Activated T-helper 9 cell treated with anti-CD3 and anti-CD28 coated beads, Interleukin-2, amount 50 U/mL, for 16 hours (primary cell): ENCODE results near the gene DYNC1I1.

ENCODE experiments used
- DNase-seq: peaks from one replicate; pipeline ENCODE4 v3.0.0-alpha.2; 2020; ENCODE audit warnings: low read depth

DYNC1I1 gene

DNA sequence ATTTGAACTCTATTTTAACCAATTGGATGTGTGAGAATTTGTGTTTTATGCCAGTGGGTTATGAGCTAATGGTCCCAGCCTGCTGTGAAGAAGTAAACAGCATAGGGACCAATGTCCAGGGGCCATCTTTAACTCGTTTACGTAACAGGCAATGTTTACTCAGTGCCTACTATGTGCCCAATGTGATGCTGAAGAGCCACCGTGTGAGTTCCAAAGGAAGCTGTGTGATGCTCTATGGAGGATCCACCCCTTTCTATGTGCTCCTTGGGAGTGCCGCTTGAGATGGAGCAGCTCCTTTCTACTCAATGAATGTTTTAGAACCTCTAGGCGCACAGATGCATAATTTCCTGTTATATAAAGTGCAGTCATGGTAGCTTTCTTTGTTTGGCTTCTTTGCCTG, 21.3 kb downstream of the DYNC1I1 start:
- no peak for DNase-seq

DNA sequence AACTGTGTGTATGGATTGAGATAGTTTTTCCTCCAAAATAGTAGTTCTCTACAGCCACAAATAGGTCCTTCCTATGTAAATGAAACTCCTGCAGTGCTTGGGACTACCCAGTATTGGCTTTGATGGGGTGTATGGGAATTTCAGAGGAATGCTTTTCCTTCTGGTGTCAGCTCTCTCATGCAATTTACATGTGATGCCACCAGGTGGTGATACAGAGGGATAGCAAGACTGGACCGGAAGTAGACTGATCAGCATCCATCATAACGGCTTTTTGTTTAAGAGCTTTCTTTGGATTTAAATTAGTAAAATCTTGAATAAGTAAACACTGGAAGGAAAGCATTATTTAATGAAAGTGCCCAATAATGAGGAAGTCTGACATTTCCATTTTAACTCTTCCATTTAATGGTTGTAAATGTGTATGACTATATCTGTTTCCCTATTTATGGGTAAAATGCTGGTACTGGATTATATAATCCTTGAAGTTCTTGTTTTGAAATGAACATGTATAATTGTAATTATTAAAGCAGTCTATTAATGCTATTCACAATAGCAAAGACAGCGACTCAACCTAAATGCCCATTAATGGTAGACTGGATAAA, 22.7 kb downstream of the DYNC1I1 start:
- no peak for DNase-seq

DNA sequence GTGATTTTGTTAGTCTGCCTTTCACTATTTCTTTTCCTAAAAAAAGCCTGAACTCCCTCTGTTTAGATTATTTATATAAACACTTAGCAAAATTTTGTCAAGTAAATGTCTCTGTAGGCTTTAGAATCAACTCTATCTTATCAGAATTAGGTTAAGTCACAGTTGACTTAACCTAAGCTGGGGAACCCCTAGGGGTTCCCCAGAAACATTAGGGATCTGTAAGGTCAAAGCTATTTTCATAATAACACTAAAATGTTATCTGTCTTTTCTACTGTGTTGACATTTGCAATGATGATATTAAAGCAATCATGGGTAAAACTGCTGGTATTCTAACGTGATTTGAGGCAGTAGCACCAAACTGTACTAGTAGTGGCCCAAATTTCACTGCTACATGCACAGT, 24.3 kb downstream of the DYNC1I1 start:
- DNase-seq: no peak

DNA sequence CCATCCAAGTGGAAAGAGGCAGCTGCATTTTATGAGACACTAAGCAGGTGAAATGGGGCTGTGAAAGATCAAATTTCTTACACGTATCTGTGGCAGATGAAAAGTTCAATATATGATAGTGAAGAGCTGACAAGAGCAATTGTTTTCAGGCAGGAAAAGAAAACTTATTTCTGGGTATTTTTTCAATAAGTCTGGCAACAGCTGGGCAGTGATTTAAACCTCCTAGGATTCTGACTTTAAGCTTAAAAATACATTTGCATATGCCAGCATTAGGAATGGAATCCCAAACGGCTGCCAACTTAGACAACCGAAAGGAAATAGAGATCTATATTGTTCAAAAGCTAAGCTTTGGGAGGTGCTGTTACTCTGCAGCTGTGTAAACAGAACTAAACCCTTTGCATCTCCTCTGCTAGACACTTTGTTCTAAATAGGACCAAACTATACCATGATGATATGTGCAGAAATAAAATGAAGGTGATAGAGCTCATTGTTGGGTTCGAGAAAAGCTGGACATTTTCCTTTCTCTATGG, 26.1 kb downstream of the DYNC1I1 start:
- no peak for DNase-seq

DNA sequence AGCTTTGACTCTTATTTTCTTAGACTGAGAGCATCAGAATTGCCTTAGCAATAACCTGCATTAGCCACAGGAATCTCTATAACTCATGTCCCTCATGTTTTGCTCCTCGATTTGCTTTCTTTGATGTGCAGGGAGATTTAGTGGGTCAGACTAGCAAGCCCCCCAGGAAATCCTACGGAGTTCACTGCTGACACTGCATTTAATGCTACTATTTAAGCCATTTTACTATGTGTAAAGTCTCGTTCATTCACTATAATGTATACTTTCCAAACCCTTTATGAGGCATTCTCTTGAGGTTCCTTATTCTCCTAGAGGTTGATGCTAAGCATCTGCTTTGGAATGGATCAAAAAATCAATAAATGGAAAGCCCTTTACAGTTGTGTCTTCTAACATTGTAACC, 28.4 kb downstream of the DYNC1I1 start:
- DNase-seq: no peak

DNA sequence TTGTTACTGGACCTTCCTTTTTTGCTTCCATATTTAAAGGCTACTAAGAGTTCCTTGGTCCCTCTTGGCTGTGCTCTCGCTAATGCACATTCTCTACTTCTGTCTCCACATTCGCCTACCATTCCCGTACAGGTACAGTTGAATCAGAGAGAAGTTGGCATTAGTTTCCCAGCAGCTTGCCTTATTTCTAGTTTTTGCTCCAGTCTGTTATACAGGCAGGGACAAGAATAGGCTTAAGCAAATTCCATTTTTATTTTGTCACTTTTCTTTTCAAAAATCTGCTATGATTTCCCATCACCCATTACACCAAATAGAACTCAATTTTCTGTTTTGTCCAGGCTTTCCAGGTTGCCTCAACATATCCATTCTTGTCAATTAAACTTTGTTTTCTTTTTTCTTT, 29.9 kb downstream of the DYNC1I1 start:
- DNase-seq: no peak

DNA sequence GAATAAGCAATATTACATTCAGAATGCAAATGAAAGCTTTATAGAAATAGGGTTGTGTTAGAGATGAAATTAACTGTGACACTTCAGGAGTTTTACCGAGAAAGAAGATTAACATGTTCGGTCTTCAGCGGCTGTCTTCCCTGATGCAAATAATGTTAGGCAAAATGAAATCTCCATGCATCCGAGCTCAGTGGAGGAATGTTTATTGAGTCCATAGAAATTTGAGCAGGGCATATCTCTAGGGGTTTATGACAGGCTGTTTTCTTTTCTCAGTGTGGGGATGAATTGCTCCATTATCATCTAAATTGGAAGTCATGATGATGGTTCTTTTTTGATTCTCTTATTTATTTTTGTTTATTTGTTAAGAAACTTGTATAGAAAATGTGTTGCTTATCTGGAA, 31.7 kb downstream of the DYNC1I1 start:
- DNase-seq: no peak

DNA sequence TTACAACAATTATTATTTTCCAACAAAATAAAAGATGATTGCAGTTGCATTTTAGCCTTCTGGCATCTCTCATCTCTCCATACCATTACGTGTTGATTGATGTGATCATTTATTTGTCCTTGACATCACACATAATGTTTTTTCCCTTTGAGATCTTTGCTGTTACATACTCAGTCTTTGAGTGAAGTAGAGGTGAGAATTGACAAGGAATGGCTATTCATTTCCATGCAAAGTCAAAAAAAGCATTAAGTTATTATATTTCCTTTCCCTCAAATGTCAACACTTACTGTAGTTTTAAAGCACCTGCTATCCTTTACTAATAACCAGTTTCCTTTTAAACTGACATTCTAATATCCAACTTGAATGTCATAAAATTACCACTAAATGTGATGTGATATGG, 33.6 kb downstream of the DYNC1I1 start:
- no peak for DNase-seq

DNA sequence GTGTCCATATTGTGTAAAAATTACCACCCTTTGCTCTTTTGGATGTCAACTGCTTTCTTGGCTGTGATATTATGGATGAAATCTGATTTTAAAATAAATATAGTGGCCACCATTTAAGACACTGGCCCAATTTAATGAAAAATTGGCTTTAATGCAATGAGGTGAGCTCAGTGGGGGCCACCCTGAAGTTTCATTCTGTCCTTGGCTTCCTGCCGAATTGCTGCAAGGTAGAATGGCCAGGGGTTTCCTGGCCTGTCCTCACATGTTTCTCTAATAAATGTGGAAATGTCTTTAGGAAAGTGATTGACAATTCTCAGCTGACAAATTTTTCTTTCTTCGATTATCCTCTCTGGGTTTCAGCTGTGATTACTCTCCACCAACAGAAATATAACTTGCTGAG, 36.0 kb downstream of the DYNC1I1 start:
- no peak for DNase-seq

DNA sequence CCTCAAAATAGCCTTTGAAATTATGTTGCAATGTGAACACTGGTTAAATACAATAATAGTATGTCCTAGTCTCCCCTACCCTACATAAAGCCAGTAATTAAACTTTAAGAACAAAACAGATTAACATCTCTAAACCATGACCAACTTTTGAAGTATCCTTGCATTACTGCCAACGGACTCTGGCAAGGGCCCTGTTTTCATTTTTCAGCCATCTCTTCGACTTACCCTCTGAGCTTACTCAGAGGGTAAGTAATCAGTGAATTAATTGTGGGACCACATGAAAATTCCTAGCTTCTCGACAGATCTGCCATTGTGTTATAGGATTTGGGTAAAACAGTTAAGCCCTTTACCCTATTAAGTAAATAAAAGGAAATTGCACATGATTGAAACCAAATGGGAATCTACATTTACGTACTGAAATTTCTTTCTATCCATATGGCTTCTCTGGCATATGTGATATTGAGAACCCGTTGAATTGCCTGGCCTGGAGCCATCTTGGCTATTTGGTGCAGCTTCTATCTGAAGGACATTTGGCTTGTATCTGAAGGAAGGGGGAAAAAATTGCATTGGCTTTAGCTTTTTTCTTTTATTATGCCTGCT, 39.6 kb downstream of the DYNC1I1 start:
- DNase-seq: no peak

DNA sequence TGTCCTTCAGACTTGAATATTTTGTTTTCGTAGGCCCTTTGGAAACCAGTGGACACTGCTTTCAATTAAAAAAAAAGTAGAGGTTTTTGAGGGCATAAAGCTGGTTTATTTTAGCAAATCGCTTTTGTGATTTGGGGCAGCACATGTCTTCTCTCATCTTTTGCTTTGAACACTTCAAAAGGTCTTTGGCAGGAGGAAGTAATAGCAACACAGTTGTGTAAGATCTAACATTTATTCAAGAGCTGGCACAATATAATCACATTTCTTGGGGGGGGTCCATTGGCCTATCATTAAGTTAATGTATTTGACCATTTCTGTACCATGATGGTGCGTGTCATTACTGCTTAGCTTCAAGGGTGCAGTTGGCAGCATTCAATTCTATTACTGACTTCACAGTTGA, 42.4 kb downstream of the DYNC1I1 start:
- no peak for DNase-seq

DNA sequence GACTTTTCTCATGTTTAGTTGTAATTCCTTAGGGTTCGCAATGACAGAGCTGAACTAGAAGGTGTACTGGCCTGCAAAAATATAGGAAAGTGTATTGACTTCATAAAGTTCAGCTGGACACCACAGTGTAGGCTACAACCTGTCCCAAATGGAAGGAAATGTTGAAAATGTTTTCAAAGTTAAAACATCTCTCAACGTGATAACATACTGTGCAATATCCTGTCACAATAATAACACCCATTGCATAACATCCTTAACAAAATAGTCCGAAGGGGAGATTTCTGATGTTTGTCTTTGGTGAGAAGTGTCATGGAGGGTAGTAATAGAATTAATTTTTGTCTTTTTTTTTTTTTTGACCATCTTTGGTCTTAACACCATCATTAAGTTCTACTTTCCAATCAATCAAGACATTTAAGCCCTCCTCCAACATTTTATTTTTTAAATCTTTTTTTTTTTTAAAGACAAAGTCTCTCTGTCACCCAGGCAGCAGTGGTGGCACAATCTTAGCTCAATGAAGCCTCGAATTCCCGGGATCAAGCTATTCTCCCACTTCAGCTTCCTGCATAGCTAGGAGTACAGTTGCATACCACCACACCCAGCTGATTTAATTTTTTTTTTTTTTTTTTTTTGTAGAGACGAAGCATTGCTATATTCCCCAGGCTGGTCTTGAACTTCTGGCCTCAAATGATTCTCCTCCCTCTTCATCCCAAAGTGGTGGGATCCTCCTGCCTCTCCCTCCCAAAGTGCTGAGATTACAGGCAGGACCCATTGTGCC, 45.7 kb downstream of the DYNC1I1 start:
- no peak for DNase-seq

DNA sequence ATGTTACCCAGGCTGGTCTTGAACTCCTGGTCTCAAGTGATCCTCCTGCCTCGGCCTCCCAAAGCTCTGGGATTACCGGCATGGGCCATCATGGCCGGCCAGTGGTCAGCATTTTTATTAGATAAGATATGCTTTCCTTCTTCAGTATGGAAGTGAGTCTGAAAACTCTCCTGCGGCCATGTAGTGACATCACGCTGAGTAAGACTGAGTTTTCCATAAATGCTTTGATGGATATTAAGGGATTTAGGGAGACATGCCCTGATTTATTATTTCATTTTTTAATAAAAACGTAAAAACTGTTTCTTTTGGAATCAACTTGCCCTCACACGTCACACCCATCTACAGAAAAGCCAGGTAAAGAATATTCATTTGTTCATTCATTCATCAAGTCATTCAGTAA, 48.4 kb downstream of the DYNC1I1 start:
- DNase-seq: no peak

DNA sequence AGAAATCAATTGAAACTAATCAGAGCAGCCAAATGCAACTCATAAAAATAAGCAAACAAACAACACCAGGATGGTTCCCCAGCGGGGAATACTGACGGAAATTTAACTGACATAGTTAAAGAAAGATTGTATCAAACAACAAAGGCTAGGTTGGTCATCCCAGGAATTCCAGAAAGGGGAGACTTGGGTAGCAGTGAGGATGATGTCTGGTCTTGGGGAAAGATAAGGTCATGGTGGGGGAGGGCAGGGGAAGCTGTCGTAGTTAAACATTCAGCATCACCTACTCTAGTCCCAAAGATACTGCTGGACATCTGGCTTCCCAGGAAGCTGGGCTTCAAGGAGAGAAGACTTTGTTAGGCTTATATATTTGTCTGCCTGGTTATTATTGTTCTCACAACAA, 50.4 kb downstream of the DYNC1I1 start:
- DNase-seq: no peak

DNA sequence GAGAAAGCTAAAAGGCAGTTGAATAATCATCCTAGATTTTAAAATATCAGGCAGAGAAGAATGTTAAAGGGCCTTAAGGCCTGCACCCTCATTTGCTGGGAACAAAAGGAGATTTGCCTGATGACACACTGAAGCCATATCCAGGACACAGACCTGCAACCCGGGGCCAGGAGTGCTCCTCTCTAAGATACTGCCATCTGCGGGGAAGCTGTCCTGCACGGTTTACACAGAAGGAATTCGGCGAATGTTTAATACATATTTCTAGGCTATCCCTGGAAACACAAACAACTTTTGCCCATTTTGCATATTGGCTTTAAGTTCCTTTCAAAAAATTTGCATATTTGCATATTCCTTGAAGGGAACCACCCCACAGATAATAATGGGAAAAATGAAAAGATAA, 52.3 kb downstream of the DYNC1I1 start:
- no peak for DNase-seq

DNA sequence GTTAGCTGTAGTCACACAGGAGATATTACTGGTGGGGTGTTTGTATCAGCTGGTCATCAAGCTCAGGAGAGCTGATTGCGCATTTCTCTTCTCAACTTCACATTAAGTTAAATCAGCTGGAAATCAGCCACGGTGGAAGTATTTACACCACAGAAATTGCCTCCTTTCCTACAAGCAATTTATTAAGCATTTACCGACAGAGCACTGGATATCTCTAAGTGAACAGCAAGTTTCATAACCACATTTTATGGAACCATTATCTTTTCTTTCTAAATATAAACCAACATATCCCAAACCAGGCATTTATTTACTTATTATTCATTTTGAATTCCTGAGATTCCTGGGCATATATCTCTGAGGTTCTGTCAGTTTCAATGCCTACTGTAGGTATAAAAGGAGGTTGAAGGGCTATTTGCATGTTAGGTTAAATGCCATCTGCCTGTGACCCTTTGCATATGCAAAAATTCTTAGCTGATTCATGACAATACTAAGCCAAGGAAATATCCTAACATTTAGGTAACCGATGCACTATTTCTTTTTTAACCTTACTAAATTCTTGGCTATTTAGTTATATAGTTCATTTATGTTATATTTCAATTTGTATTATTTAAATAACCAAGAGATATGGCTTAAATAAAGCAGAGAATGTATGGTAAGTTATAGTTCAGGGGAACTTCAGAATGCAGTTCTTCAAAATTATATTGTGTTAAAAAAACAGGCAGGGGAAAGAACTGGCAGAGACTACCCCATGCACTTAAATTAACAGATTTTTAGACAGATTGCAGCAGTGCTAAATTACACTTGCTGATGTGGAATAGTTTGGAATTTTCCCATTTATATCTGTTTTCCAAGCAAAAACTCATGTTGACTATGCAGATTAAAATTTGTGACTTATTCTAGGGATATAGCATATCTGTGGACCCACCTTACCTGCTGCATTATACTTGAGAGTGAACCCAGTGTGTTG, 56.8 kb downstream of the DYNC1I1 start:
- no peak for DNase-seq

DNA sequence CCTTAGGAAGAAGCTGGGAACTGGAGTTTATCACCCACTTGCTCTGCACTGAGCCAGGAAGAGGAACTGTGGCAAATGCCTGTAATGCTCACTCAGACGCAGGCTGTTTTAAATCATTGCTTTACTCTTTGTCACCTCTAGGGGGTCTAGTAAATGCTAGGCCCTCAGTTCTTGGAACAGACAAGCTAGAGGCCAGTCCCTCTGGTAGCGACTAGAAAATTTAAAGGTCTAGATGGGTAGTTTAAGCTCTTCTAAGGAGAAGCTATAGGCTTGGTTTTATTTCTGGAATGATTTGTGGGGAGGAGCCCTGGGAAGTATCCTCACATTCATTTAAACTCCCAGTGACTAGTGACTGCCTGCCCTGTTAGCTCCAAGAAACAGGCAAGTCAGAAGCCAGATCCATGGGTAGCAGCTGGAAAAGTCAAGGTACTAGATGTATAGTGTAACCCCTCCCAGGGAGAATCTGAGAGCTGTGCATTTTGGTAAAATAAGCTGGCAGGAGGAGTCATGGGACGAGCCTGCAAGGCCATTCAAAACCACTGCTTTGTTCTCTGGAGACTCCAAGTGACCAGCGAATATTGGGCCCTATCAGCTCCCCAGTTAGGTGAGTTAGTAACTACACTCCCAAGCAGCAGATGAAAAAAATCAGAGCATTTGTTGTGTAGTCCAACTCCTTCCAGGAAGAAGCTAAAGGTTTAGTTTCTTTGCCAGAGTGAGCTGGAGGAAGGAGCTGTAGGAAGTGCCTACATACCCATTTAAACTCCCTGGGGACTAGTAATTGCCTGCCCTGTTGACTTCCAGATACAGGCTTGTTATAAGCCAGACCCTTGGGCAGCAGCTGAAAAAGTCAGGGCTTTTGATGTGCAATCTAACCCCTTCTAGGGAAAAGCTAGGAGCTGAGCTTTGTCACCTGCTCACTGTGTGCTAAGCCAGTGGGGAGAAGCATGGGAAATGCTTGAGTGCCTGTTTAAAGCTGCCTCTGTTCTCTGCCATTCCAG, 68.9 kb downstream of the DYNC1I1 start:
- DNase-seq: no peak

DNA sequence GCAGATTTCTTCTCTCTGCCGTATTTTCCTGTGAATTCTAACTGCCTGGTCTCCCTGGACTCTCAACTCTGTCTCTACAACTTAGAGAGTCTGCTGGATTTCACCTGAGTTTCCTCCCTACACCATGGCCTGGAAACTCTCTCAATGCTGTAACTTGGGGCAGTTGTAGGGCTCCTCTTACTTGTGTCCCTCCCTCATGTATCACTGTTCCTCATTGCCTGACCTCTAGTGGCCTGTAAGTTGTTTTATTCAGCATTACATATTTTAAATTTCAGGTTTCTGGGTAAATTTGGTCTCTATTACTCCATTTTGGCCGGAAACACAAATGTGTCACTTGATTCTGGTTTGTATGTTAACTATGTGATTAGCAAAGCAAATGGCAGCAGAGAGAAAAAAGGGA, 70.9 kb downstream of the DYNC1I1 start:
- no peak for DNase-seq

DNA sequence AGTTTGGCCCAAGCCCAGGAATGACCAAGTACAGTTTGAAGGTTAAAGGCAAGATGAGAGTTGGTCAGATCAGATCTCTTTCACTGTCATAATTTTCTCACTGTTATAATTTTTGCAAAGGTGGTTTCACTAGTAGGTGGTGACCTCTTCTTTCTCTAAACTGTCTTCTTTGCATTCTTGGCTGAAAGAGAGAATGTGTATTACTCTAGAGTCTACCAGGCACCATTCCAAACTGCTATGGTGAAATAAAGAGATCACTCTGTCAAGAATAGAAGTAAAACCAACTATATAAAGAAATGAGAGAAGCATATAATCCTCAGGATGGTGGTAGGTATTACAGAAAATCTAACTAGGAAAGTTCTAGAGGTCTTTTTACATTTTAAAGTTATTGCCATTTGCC, 72.7 kb downstream of the DYNC1I1 start:
- no peak for DNase-seq

DNA sequence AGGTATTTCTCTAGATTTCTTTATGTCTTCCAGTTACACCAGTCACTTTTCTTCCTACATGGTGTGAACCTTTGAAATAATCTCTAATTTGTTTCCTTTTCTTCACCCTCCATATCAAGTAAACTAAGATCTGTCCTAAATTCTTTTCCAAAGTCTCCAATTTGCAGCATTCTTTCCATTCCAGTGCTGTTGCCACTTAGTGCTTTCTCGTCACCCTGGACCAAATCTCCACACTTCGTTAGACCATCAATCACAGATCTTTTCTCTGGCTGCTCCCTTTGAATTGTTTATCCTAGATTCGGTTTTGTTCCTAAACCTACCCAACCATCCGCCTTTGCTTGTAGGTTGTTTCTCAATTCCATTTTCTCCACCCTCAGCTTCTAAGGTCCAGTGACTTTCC, 74.7 kb downstream of the DYNC1I1 start:
- no peak for DNase-seq

DNA sequence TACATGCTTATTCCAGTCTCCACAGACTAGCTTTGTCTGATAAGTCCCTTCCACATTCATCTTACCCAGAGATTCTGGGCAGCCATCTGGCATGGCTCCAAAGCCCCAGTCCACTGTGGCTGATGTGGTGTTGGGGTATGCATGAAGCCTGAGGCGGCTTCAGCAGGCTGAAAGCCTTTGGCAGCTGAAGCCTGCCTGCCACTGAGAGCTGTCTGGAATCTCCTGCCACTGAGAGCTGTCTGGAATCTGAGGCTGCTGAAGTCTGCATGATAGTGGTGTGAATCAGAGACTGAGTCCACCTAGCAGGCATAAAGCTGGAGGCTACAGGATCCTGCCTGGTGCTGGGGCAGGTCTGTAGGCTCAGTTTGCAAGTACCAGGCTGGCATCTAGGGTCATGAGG, 87.1 kb downstream of the DYNC1I1 start:
- no peak for DNase-seq
